Measurements from ENCODE around the gene AFF3.

GRCh38 chr2:100004348-100004884, 138.0 kb downstream of the AFF3 start:
- TF ChIP-seq CTCF (IDR thresholded peaks at IDR 0.05) (no peak), POLR2A (IDR thresholded peaks at IDR 0.05) (no peak)
